SK-N-SH (cell line): ENCODE results near the gene LRRC8D.

ENCODE experiments used
- ELF1 ChIP-seq: IDR thresholded peaks from 2 replicates; pipeline ENCODE4 v1.4.0; 2012
- EP300 ChIP-seq, 2 experiments: IDR thresholded peaks; 2 replicates each; pipeline versions ENCODE4 v1.4.0 to v1.6.1; 2012; ENCODE audit warnings: borderline replicate concordance in 1 of 2, low read depth in 1 of 2, low read length in 1 of 2
- NFIC ChIP-seq: IDR thresholded peaks from 2 replicates; pipeline ENCODE4 v1.4.0; 2012; ENCODE audit warnings: borderline replicate concordance
- YY1 ChIP-seq: IDR thresholded peaks from 2 replicates; pipeline ENCODE4 v1.4.0; 2012; ENCODE audit warnings: low read depth, mild to moderate bottlenecking
- TF ChIP-seq, protein P1 (sequence below): fragments of 200-600 bp; sonication (generic); IDR thresholded peaks from 2 replicates; pipeline ENCODE4 v1.6.1; 2017; ENCODE audit warnings: antibody characterized with exemption, mild to moderate bottlenecking, moderate library complexity

DNA sequence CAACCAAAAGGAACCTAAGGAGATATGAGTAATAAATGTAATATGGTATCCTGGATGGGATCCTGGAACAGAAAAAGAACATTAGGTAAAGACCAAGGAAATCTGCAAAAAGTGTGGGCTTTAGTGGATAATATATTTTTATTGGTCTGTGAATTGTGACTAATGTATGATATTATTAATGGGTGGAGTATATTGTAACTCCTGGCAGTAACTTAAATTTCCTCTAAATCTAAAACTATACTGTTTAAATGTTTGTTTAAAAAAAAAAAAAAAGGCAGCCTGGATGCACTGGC, 68.4 kb downstream of the LRRC8D start:
- TF ChIP-seq YY1 (no peak), NFIC (no peak), ELF1 (no peak), EP300 (IDR thresholded peaks at IDR 0.05; ENCODE audit: borderline replicate concordance in 1 of 2, low read depth in 1 of 2, low read length in 1 of 2) (no peak)
- TF ChIP-seq, protein P1, sequence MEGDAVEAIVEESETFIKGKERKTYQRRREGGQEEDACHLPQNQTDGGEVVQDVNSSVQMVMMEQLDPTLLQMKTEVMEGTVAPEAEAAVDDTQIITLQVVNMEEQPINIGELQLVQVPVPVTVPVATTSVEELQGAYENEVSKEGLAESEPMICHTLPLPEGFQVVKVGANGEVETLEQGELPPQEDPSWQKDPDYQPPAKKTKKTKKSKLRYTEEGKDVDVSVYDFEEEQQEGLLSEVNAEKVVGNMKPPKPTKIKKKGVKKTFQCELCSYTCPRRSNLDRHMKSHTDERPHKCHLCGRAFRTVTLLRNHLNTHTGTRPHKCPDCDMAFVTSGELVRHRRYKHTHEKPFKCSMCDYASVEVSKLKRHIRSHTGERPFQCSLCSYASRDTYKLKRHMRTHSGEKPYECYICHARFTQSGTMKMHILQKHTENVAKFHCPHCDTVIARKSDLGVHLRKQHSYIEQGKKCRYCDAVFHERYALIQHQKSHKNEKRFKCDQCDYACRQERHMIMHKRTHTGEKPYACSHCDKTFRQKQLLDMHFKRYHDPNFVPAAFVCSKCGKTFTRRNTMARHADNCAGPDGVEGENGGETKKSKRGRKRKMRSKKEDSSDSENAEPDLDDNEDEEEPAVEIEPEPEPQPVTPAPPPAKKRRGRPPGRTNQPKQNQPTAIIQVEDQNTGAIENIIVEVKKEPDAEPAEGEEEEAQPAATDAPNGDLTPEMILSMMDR, result no peak
